IMR-90 (cell line): Measurements from ENCODE around the gene ZMYM2. TPM values are rescaled to one million over a fixed set of nuclear protein-coding genes. Genes with fewer than 3 reads are reported as not detected.

ENCODE experiments used
- ATAC-seq: fragments of 200-7000 bp; cut with Tn5 transposase; 2 replicates; pipeline ENCODE4 v1.9.1; 2020; ENCODE audit warnings: low read depth, mild to moderate bottlenecking, moderate library complexity
- BruUV-seq: library from RNA; stranded (reverse); fragments of 400-500 nt; replicated peaks from 2 replicates; lab custom pipeline; 2021; lab: Mats Ljungman, UMichigan
- CTCF ChIA-PET: fragments of 300-600 bp; formaldehyde crosslinking; extraction: SDS; loops from one replicate; lab custom pipeline; 2021; ENCODE audit warnings: antibody characterized with exemption; lab: Yijun Ruan, JAX
- POLR2A ChIA-PET: fragments of 300-600 bp; sonication (Branson Sonifier 250); formaldehyde crosslinking; loops from one replicate; lab custom pipeline; 2022; ENCODE audit warnings: antibody characterized with exemption; ENCODE audit not compliant: unreplicated experiment; lab: Charles Lee
- DNase-seq: peaks from one replicate; pipeline ENCODE4 v3.0.0; 2013
- H2AFZ ChIP-seq: replicated peaks from 2 replicates; pipeline ENCODE3; 2013; ENCODE audit warnings: low read length, mild to moderate bottlenecking; ENCODE audit not compliant: poor library complexity
- H2AK5ac ChIP-seq: 2 replicates; pipeline ENCODE4 v1.6.1; 2013; ENCODE audit warnings: low read depth, low read length, inconsistent platforms
- H2AK9ac ChIP-seq: replicated peaks from 2 replicates; pipeline ENCODE3; 2013; ENCODE audit warnings: mild to moderate bottlenecking, low read depth, low read length, moderate library complexity; ENCODE audit not compliant: poor library complexity
- H2BK120ac ChIP-seq: 2 replicates; pipeline ENCODE4 v1.6.1; 2013; ENCODE audit warnings: low read depth, low read length, inconsistent platforms
- H2BK15ac ChIP-seq: 3 replicates; pipeline ENCODE4 v1.6.1; 2013; ENCODE audit warnings: low read depth, low read length, inconsistent platforms
- H2BK20ac ChIP-seq: 2 replicates; pipeline ENCODE4 v1.6.1; 2013; ENCODE audit warnings: low read depth, mild to moderate bottlenecking, inconsistent platforms, low read length, moderate library complexity
- H2BK5ac ChIP-seq: 2 replicates; pipeline ENCODE4 v1.6.1; 2013; ENCODE audit warnings: mild to moderate bottlenecking, low read depth, low read length, inconsistent platforms; ENCODE audit not compliant: poor library complexity, severe bottlenecking
- H3K14ac ChIP-seq: replicated peaks from 2 replicates; pipeline ENCODE4 v1.6.1; 2013; ENCODE audit warnings: low read depth, low read length, inconsistent platforms
- H3K18ac ChIP-seq: 2 replicates; pipeline ENCODE4 v1.6.1; 2013; ENCODE audit warnings: low read depth, low read length, control low read depth
- H3K23ac ChIP-seq: 2 replicates; pipeline ENCODE4 v1.6.1; 2013; ENCODE audit warnings: low read depth, low read length, inconsistent platforms
- H3K27ac ChIP-seq: 2 replicates; pipeline ENCODE4 v1.5.1; 2013; ENCODE audit warnings: mild to moderate bottlenecking, control low read depth, low read length; ENCODE audit not compliant: insufficient read depth
- H3K27me3 ChIP-seq: 2 replicates; pipeline ENCODE4 v1.6.1; 2013; ENCODE audit warnings: low read length; ENCODE audit not compliant: control insufficient read depth, insufficient read depth
- H3K36me3 ChIP-seq: 2 replicates; pipeline ENCODE4 v1.6.1; 2013; ENCODE audit warnings: low read length, mixed read lengths; ENCODE audit not compliant: control insufficient read depth, insufficient read depth
- H3K4ac ChIP-seq: 2 replicates; pipeline ENCODE4 v1.6.1; 2013; ENCODE audit warnings: low read depth, low read length, inconsistent platforms
- H3K4me1 ChIP-seq: 2 replicates; pipeline ENCODE4 v1.6.1; 2013; ENCODE audit warnings: low read length, mixed read lengths; ENCODE audit not compliant: control insufficient read depth, insufficient read depth
- H3K4me2 ChIP-seq: 2 replicates; pipeline ENCODE4 v1.6.1; 2013; ENCODE audit warnings: low read depth, mild to moderate bottlenecking, control low read depth, low read length, moderate library complexity
- H3K4me3 ChIP-seq: 2 replicates; pipeline ENCODE4 v1.5.1; 2013; ENCODE audit warnings: low read depth, mild to moderate bottlenecking, control low read depth, low read length, moderate library complexity; ENCODE audit not compliant: insufficient read depth
- H3K56ac ChIP-seq: 2 replicates; pipeline ENCODE4 v1.6.1; 2013; ENCODE audit warnings: low read length, inconsistent platforms; ENCODE audit not compliant: insufficient read depth; ENCODE audit errors: extremely low read depth
- H3K79me1 ChIP-seq, 2 experiments: 2 replicates each; pipeline ENCODE4 v1.6.1; 2013; ENCODE audit warnings: low read length in 2 of 2, inconsistent platforms in 1 of 2, low read depth in 1 of 2
- H3K9ac ChIP-seq: 2 replicates; pipeline ENCODE4 v1.6.1; 2013; ENCODE audit warnings: low read depth, low read length, control low read depth
- H3K9me1 ChIP-seq: 2 replicates; pipeline ENCODE4 v1.6.1; 2013; ENCODE audit warnings: low read length, inconsistent platforms; ENCODE audit not compliant: insufficient read depth
- H3K9me3 ChIP-seq: 2 replicates; pipeline ENCODE4 v1.6.1; 2013; ENCODE audit warnings: low read length; ENCODE audit not compliant: control insufficient read depth, insufficient read depth
- H4K20me1 ChIP-seq: 2 replicates; pipeline ENCODE4 v1.6.1; 2013; ENCODE audit warnings: low read length, inconsistent platforms; ENCODE audit not compliant: insufficient read depth
- H4K5ac ChIP-seq: 2 replicates; pipeline ENCODE4 v1.6.1; 2013; ENCODE audit warnings: mild to moderate bottlenecking, low read depth, low read length, control low read depth
- H4K8ac ChIP-seq, 2 experiments: 2 replicates each; pipeline ENCODE4 v1.6.1; 2013; ENCODE audit warnings: low read depth in 2 of 2, low read length in 2 of 2, control low read depth in 1 of 2, inconsistent platforms in 1 of 2
- H4K91ac ChIP-seq: 2 replicates; pipeline ENCODE4 v1.6.1; 2013; ENCODE audit warnings: low read depth, low read length, inconsistent platforms; ENCODE audit not compliant: insufficient read depth
- BHLHE40 ChIP-seq: fragments of 150-350 bp; IDR thresholded peaks from 2 replicates; pipeline ENCODE4 v1.6.1; 2016; ENCODE audit warnings: mild to moderate bottlenecking, low read depth, low read length
- CEBPB ChIP-seq: IDR thresholded peaks from 2 replicates; pipeline ENCODE4 v1.6.1; 2012; ENCODE audit warnings: low read depth, low read length, improper control_type of control experiment
- CHD1 ChIP-seq: IDR thresholded peaks from 2 replicates; pipeline ENCODE4 v1.6.1; 2012; ENCODE audit warnings: low read depth, low read length, improper control_type of control experiment
- FOS ChIP-seq: fragments of 150-350 bp; IDR thresholded peaks from 2 replicates; pipeline ENCODE4 v1.6.1; 2016; ENCODE audit warnings: low read depth, low read length
- MAFK ChIP-seq: IDR thresholded peaks from 2 replicates; pipeline ENCODE4 v1.6.1; 2012; ENCODE audit warnings: low read depth, low read length, improper control_type of control experiment
- MAZ ChIP-seq: IDR thresholded peaks from 2 replicates; pipeline ENCODE4 v1.6.1; 2012; ENCODE audit warnings: low read depth, mild to moderate bottlenecking, low read length, improper control_type of control experiment, moderate library complexity, borderline replicate concordance
- MXI1 ChIP-seq: IDR thresholded peaks from 2 replicates; pipeline ENCODE4 v1.6.1; 2012; ENCODE audit warnings: low read depth, mild to moderate bottlenecking, low read length, moderate library complexity, borderline replicate concordance
- POLR2A ChIP-seq: IDR thresholded peaks from 2 replicates; pipeline ENCODE4 v1.6.1; 2012; ENCODE audit warnings: mild to moderate bottlenecking, low read depth, low read length
- RAD21 ChIP-seq: IDR thresholded peaks from 2 replicates; pipeline ENCODE4 v1.6.1; 2012; ENCODE audit warnings: low read length, improper control_type of control experiment
- RFX5 ChIP-seq: IDR thresholded peaks from 2 replicates; pipeline ENCODE4 v1.8.0; 2012; ENCODE audit warnings: low read depth, mild to moderate bottlenecking, low read length, moderate library complexity
- SMC3 ChIP-seq: fragments of 150-350 bp; IDR thresholded peaks from 2 replicates; pipeline ENCODE4 v1.6.1; 2016; ENCODE audit warnings: low read depth, mild to moderate bottlenecking, antibody characterized with exemption, low read length, moderate library complexity
- WGBS, 2 experiments: methylation state at CpG; one replicate each; pipeline versions ENCODE4 v1.1.5 to v1.1.7; 2013; ENCODE audit warnings: missing lambda C conversion rate in 2 of 2; ENCODE audit not compliant: insufficient read length in 1 of 2; ENCODE audit errors: extremely low coverage in 2 of 2; 5-methylcytosine and 5-hydroxymethylcytosine counted together
- dilution Hi-C: fragments of 300-500 bp; cut with HindIII; formaldehyde crosslinking; loops from one replicate; pipeline ENCODE4 v1.14.3; 2018; ENCODE audit warnings: low sequenced_read_pairs; ENCODE audit not compliant: unreplicated experiment
- in situ Hi-C: fragments of 300-500 bp; cut with MboI; formaldehyde crosslinking; loops from 3 replicates; pipeline ENCODE4 v1.14.3; 2019; ENCODE audit warnings: low sequenced_read_pairs, inconsistent platforms, mixed read lengths
- intact Hi-C: fragments of 100-400 bp; cut with micrococcal nuclease; formaldehyde crosslinking; loops from 2 replicates; pipeline ENCODE4 v1.10.0; 2022
- polyA plus RNA-seq, 3 experiments: library from polyadenylated mRNA; depleted of rRNA; stranded (reverse); fragments of >200 nt; gene quantifications; 2 replicates each; pipeline ENCODE4 v1.2.3, GENCODE V29; 2012; ENCODE audit warnings: low replicate concordance in 1 of 3
- total RNA-seq: library from RNA; depleted of rRNA; stranded (reverse); fragments of >200 nt; gene quantifications from 2 replicates; pipeline ENCODE4 v1.2.3, GENCODE V29; 2012
- TF ChIP-seq, protein P1 (sequence below): fragments of 150-350 bp; IDR thresholded peaks from 2 replicates; pipeline ENCODE4 v1.6.1; 2017; ENCODE audit warnings: mild to moderate bottlenecking, antibody characterized with exemption, low read length, low read depth
- TF ChIP-seq, protein P2 (sequence below): fragments of 150-350 bp; IDR thresholded peaks from 2 replicates; pipeline ENCODE4 v1.6.1; 2016; ENCODE audit warnings: low read depth, mild to moderate bottlenecking, low read length, moderate library complexity, borderline replicate concordance
- TF ChIP-seq, protein P3 (sequence below): conservative IDR thresholded peaks from 2 replicates; pipeline ENCODE4 v1.5.1; 2012; ENCODE audit warnings: mild to moderate bottlenecking, low read depth, low read length, improper control_type of control experiment

Gene ZMYM2
- total and polyA plus RNA-seq, 2 of the 4 experiments (the other 2 are of a cell fraction), result 15.7 to 51.1 TPM

DNA sequence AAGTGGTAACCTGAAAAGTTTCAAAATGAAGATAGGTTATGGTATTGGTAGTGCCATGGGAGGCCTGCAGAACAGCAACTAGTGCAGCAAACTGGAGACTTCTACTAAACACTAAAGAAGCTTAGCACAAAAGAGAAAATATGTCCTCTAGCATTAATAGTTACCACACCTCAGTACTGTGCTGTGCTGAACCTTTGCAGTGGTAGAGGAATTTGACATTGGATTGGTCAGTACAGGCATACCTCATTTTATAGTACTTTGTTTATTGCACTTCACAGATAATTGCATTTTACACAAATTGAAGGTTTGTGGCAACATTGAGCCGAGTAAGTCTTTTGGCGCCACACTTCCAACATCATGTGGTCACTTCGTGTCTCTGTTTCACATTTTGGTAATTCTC, 40.4 kb downstream of the ZMYM2 start:
- no peak overlapping the region for H3K9ac ChIP-seq
- H4K20me1 ChIP-seq, result peaks cover 57% of the 10 kb centered on the region
- H3K23ac ChIP-seq, result no peak overlapping the region

More for the DNA sequence above, 40.4 kb downstream of the ZMYM2 start:
- H3K27me3 ChIP-seq, result no peaks in the 10 kb centered on the region
- intact Hi-C loops, result no loop called here
- no peak overlapping the region for H4K91ac ChIP-seq
- no peak overlapping the region for H3K56ac ChIP-seq
- no peak overlapping the region for H3K4ac ChIP-seq
- no peak overlapping the region for H3K4me2 ChIP-seq
- CTCF ChIA-PET, result interaction anchor here (1.2 kb wide), 1 partner anchor 15 kb away, joined by 5 read pairs; no protein-coding TSS in a partner anchor
- H2AK5ac ChIP-seq, result no peak overlapping the region
- H4K8ac ChIP-seq, result no peak overlapping the region
- H3K36me3 ChIP-seq, result peaks cover 40% of the 10 kb centered on the region
- no peak overlapping the region for H3K14ac ChIP-seq
- POLR2A ChIA-PET, result no interaction called here
- H2BK5ac ChIP-seq, result no peak overlapping the region
- H3K79me1 ChIP-seq, result peaks cover 19 to 77% of the 10 kb centered on the region in 2 experiments
- no peak overlapping the region for H3K27ac ChIP-seq
- no peak for TF ChIP-seq RAD21
- TF ChIP-seq, protein P1, sequence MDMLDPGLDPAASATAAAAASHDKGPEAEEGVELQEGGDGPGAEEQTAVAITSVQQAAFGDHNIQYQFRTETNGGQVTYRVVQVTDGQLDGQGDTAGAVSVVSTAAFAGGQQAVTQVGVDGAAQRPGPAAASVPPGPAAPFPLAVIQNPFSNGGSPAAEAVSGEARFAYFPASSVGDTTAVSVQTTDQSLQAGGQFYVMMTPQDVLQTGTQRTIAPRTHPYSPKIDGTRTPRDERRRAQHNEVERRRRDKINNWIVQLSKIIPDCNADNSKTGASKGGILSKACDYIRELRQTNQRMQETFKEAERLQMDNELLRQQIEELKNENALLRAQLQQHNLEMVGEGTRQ, result no peak
- TF ChIP-seq BHLHE40, result no peak
- TF ChIP-seq, protein P2, sequence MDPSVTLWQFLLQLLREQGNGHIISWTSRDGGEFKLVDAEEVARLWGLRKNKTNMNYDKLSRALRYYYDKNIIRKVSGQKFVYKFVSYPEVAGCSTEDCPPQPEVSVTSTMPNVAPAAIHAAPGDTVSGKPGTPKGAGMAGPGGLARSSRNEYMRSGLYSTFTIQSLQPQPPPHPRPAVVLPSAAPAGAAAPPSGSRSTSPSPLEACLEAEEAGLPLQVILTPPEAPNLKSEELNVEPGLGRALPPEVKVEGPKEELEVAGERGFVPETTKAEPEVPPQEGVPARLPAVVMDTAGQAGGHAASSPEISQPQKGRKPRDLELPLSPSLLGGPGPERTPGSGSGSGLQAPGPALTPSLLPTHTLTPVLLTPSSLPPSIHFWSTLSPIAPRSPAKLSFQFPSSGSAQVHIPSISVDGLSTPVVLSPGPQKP, result no peak
- TF ChIP-seq, protein P3, sequence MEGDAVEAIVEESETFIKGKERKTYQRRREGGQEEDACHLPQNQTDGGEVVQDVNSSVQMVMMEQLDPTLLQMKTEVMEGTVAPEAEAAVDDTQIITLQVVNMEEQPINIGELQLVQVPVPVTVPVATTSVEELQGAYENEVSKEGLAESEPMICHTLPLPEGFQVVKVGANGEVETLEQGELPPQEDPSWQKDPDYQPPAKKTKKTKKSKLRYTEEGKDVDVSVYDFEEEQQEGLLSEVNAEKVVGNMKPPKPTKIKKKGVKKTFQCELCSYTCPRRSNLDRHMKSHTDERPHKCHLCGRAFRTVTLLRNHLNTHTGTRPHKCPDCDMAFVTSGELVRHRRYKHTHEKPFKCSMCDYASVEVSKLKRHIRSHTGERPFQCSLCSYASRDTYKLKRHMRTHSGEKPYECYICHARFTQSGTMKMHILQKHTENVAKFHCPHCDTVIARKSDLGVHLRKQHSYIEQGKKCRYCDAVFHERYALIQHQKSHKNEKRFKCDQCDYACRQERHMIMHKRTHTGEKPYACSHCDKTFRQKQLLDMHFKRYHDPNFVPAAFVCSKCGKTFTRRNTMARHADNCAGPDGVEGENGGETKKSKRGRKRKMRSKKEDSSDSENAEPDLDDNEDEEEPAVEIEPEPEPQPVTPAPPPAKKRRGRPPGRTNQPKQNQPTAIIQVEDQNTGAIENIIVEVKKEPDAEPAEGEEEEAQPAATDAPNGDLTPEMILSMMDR, result no peak
- no peak for TF ChIP-seq CEBPB
- TF ChIP-seq RFX5, result no peak
- TF ChIP-seq MAFK, result no peak
- TF ChIP-seq POLR2A, result no peak
- no peak for TF ChIP-seq FOS
- no peak for TF ChIP-seq SMC3
- TF ChIP-seq MXI1, result no peak
- no peak for TF ChIP-seq CHD1
- TF ChIP-seq MAZ, result no peak
- no peak overlapping the region for H3K18ac ChIP-seq
- peaks cover 4% of the 10 kb centered on the region for H3K9me1 ChIP-seq
- in situ Hi-C loops, result loop anchor here (10.0 to 25.0 kb wide), 2 partner anchors 166 to 337 kb away; partner anchors contain the start of gene GJA3
- DNase-seq (no peak), ATAC-seq (no peak)
- no peak overlapping the region for H3K4me3 ChIP-seq
- dilution Hi-C loops, result no loop called here
- H3K9me3 ChIP-seq, result no peaks in the 10 kb centered on the region
- no peak overlapping the region for H2BK120ac ChIP-seq
- peaks cover 7% of the 10 kb centered on the region for H3K4me1 ChIP-seq
- no peak overlapping the region for H2BK20ac ChIP-seq
- no TSS peak for BruUV-seq
- H2AK9ac ChIP-seq, result no peak overlapping the region
- WGBS, 2 experiments, result no CpG with 5 or more reads among the region's 3 CpGs
- H2AFZ ChIP-seq, result no peak overlapping the region
- H4K5ac ChIP-seq, result no peak overlapping the region
- no peak overlapping the region for H2BK15ac ChIP-seq
